ENCODE measurements around the gene MORC1.

The MORC1 gene

GRCh38 chr3:109117939-109118338 is at the start of gene MORC1:
TSS of gene MORC1 (minus strand) at chr3:109118134. CDS start at chr3:109118059, 75 bp downstream.
- H3K4me3 ChIP-seq (replicated peaks; ENCODE audit: low read depth, low read length) = no peak within 1 kb of the TSS
- DNase-seq (ENCODE audit: extremely low read depth, low read depth) = no peak
- TF ChIP-seq CTCF (IDR thresholded peaks at IDR 0.05; ENCODE audit: low read depth, low read length, missing control alignments) = no peak

GRCh38 chr3:109165905-109166304 is 48.0 kb upstream of the MORC1 start:
- H3K4me3 ChIP-seq (replicated peaks; ENCODE audit: low read depth, low read length) = no peak overlapping the region
- TF ChIP-seq CTCF (IDR thresholded peaks at IDR 0.05; ENCODE audit: low read depth, low read length, missing control alignments) = no peak
- no peak for DNase-seq (ENCODE audit: extremely low read depth, low read depth)

GRCh38 chr3:109161487-109162123 is 43.7 kb upstream of the MORC1 start:
- TF ChIP-seq CTCF (IDR thresholded peaks at IDR 0.05; ENCODE audit: low read depth, low read length, missing control alignments) = no peak
- DNase-seq (ENCODE audit: extremely low read depth, low read depth) = no peak
- H3K4me3 ChIP-seq (replicated peaks; ENCODE audit: low read depth, low read length) = no peak overlapping the region

GRCh38 chr3:109155828-109156227 is 37.9 kb upstream of the MORC1 start:
- H3K4me3 ChIP-seq (replicated peaks; ENCODE audit: low read depth, low read length) = no peak overlapping the region
- no peak for DNase-seq (ENCODE audit: extremely low read depth, low read depth)
- TF ChIP-seq CTCF (IDR thresholded peaks at IDR 0.05; ENCODE audit: low read depth, low read length, missing control alignments) = no peak

- H3K4me3 ChIP-seq (replicated peaks; ENCODE audit: low read depth, low read length) = no peak overlapping the region
- no peak for TF ChIP-seq CTCF (IDR thresholded peaks at IDR 0.05; ENCODE audit: low read depth, low read length, missing control alignments)
- DNase-seq (ENCODE audit: extremely low read depth, low read depth) = no peak
Observed at GRCh38 chr3:109154979-109155378, 37.0 kb upstream of the MORC1 start.

- H3K4me3 ChIP-seq (replicated peaks; ENCODE audit: low read depth, low read length) = no peak overlapping the region
- no peak for TF ChIP-seq CTCF (IDR thresholded peaks at IDR 0.05; ENCODE audit: low read depth, low read length, missing control alignments)
- no peak for DNase-seq (ENCODE audit: extremely low read depth, low read depth)
Observed at GRCh38 chr3:109152320-109152719, 34.4 kb upstream of the MORC1 start.

GRCh38 chr3:109149078-109149477 is 31.1 kb upstream of the MORC1 start:
- no peak overlapping the region for H3K4me3 ChIP-seq (replicated peaks; ENCODE audit: low read depth, low read length)
- no peak for DNase-seq (ENCODE audit: extremely low read depth, low read depth)
- no peak for TF ChIP-seq CTCF (IDR thresholded peaks at IDR 0.05; ENCODE audit: low read depth, low read length, missing control alignments)
